EH (cell line): ENCODE data around the gene MRPL49.

Source experiments
- DNase-seq: peaks from one replicate; pipeline ENCODE4 v3.0.0-alpha.2; 2015; ENCODE audit warnings: low read depth

MRPL49 gene

DNA sequence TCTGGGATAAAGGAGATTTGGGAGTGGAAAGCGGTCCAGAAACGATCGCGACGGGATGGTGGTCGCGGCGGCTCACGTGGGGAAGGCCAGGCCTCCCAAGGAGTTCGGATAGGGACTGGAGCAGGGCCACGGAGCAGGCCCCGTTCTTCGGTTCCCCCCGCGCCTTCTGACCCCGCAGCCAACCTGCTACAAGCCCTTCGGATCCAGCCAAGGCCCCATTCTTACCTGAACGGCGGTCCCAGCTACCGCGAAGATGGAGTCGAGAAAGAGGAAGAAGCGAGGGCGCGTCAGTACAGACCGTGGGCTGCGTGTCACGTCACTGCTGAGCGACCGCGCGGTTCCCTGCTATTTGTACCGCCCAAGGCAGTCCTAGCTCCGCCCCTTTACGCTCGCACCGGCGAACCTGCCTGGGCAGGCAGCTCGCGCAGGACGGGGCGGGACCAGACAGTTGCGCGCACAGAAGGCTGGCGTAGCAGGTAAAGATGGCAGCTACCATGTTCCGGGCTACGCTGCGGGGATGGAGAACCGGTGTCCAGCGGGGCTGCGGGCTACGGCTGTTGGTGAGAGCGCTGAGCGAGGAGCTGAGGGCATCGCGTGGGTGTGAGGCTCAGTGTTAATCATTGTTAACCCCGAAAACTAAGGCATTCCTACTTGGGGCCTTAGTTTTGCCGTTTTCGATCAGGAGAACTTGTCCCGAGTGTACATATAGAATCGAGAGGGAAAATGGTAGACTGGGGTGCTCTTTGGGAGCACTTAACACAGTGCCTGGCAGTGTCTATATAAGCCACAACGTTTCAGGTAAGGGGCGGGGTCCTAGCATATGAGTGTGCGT, at the start of gene MRPL49, which contains the start of gene FAU:
MRPL49 (plus strand) TSS at position 457 of the 832 bp plus-strand sequence; CDS start at position 483, 26 bp downstream.
FAU (minus strand) TSS at position 270 of the 832 bp plus-strand sequence. CDS start 321 bp downstream, outside the sequence.
- DNase-seq: peak; percentile 97

DNA sequence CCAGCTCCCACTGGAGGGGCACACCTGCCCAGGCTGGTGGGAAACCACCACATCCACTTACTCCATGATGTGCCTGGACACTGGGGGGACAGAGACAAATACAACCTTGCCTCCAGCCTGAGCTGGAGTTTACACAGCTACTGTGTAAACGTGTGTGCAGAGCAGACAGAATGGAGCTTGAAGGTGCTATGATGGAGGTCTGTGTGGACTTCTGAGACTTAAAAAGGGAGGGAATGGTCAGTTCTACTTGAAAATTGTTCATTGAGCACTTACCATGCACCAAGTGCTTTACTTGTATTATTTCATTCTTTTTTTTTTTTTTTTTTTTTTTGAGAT, 49.5 kb upstream of the MRPL49 start:
- DNase-seq: no peak

- DNase-seq: no peak
These were observed 44.7 kb upstream of the MRPL49 start for GRCh38 chr11:65077451-65077850.

- DNase-seq: peak; percentile 41
These were observed 44.0 kb upstream of the MRPL49 start for GRCh38 chr11:65078151-65078550.

GRCh38 chr11:65078786-65079342, 43.3 kb upstream of the MRPL49 start:
- no peak for DNase-seq

DNA sequence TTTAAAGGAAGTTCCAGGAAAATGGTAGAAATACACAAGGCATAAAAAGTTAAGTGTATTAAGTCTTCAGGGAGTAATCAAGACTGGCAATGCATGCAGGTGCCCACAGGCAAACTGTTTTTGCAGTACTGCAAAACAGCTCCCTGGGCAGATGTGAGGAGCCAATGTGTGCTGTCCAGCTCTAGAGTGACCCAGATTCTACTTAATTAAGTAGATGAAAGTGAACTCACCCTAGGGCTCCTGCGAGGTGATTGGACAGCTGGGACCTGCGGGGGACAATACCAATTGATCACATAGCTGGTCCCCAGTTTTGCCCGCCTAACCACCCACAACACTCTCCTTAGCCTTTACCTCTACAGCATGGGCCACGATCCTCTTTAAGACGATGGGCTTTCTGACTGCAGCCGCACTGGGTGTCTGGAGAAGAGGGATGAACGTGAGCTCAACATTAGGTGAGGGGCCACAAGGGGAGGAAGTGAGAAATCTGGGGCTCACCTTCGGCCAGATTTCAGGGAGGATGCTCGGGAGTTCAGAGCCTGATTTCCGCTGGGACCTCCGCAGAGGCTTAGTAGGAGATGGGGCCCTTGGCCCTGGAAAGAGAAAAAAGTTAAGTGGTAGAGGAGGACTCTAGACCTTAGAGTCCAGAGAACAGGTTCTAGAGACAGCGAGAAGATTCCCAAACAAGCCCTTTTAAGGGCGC, 38.8 kb upstream of the MRPL49 start:
- no peak for DNase-seq

GRCh38 chr11:65083834-65084597, 38.1 kb upstream of the MRPL49 start, which contains the start of the genes CDCA5 and ZFPL1:
TSS of gene CDCA5 (minus strand) at chr11:65084040. CDS start at chr11:65083978, 62 bp downstream.
TSS of gene ZFPL1 (plus strand) at chr11:65084222. CDS start at chr11:65084699, 477 bp downstream.
- peak; percentile 96 for DNase-seq

DNA sequence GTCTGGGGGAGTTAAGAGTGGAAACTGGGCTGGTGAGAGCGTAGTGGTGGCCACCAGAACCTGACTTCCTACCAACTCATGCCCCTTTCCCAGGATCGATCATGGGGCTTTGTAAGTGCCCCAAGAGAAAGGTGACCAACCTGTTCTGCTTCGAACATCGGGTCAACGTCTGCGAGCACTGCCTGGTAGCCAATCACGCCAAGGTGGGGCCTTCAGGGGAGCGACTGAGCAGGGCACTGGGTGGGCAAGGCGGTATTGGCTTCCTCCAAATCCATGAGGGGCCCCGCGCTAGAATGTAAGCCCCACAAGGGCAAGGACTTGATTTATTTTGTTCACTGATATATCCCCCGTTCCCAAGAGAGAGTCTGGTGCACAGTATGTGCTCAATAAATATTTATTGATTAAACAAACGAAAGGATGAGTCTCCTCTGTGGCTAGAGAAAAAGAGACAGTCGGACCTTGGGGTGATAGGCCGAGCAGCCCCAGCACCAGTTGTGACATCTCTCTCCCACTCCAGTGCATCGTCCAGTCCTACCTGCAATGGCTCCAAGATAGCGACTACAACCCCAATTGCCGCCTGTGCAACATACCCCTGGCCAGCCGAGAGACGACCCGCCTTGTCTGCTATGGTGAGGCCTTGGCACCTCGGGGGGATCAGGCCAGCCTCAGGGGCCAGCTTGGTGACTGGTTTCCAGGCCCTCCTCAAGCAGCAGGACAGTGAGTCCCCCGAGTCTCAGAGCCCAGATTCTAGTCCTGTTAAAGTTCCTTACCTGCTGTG, 37.3 kb upstream of the MRPL49 start:
- no peak for DNase-seq

GRCh38 chr11:65085446-65085845, 36.7 kb upstream of the MRPL49 start:
- DNase-seq: no peak

DNA sequence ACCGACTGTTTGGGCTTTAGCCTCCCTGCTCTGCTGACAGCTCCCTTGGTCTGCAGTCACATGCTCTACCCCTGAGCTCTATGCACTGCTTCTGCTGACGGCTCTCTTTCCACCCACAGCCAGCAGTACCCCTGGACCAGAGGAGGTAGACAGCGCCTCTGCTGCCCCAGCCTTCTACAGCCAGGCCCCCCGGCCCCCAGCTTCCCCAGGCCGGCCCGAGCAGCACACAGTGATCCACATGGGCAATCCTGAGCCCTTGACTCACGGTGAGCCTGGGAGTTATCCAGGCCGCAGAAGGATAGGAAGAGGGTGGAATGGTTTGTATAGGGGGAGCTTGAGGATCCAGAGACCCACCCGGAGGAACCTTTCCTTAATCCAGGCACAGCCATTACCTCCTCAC, 35.3 kb upstream of the MRPL49 start:
- no peak for DNase-seq

DNA sequence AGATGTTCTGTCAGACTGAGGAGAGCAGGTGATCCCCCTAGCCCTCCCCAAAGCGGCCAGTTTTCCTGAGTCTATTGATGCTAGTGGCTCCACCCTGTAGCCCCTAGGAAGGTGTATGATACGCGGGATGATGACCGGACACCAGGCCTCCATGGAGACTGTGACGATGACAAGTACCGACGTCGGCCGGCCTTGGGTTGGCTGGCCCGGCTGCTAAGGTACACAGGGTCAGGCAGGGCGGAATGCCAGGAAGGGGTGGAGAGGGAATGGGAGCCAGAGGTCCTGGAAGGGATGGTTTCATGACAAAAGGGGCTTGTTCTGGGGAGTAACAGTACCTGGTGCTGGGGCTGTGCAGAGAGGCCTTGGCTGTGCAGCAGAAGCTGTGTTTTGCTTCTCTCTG, 34.9 kb upstream of the MRPL49 start:
- no peak for DNase-seq

- DNase-seq: no peak
These were observed 34.3 kb upstream of the MRPL49 start for GRCh38 chr11:65087827-65088226.

- DNase-seq: no peak
These were observed 32.5 kb upstream of the MRPL49 start for GRCh38 chr11:65089621-65090020.

- DNase-seq: no peak
These were observed 31.5 kb upstream of the MRPL49 start for GRCh38 chr11:65090628-65091027.

GRCh38 chr11:65095427-65095826, 26.7 kb upstream of the MRPL49 start:
- DNase-seq: no peak

GRCh38 chr11:65095974-65096806, 25.9 kb upstream of the MRPL49 start, which contains the start of gene VPS51:
TSS of gene VPS51 (plus strand) at chr11:65096214. CDS start at chr11:65096251, 37 bp downstream.
- DNase-seq: peak; percentile 91

- DNase-seq: no peak
These were observed 25.2 kb upstream of the MRPL49 start for GRCh38 chr11:65096926-65097325.

DNA sequence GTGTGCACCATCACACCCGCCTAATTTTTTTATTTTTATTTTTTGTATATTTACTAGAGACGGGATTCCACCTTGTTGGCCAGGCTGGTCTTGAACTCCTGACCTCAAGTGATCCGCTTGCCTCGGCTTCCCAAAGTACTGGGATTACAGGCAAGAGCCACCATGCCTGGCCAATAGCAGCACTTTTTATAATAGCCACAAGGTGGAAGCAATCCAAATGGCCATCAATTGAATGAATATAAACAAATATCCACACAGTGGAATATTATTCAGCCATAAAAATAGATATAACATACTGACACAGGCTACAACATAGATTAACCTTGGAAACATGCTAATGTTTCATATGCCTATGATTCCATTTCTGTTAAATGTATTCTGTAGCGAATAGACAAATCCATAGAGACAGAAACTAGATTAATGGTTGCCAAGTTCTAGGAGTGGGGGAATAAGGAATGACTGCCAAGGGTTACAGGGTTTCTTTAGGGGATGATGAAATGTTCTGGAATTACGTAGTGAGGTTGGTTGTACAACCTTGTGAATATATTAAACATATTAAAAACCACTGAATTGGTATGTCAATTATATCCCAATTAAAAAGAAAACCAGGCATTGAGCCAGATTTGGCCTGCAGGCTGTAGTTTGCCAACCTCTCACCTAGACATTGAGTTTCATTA, 21.3 kb upstream of the MRPL49 start:
- no peak for DNase-seq
